CD4-positive, CD25-positive, alpha-beta regulatory T cell (primary cell): ENCODE measurements around the gene NAV2. TPM values are rescaled to one million over a fixed set of nuclear protein-coding genes. Genes with fewer than 3 reads are reported as not detected.

Source experiments
- ATAC-seq, 2 donors: fragments of 150-1000 bp; cut with Tn5 transposase; one replicate each; pipeline ENCODE4 v1.10.0; 2021; ENCODE audit warnings: low read depth in 2 of 2, moderate number of reproducible peaks in 2 of 2, moderate library complexity in 1 of 2
- DNase-seq, 3 donors: peaks; one replicate each; pipeline versions ENCODE4 v3.0.0 to v3.0.0-alpha.2; 2012 to 2022; ENCODE audit warnings: mixed read lengths in 1 of 3
- H3K27ac ChIP-seq: one replicate; pipeline ENCODE4 v1.7.0; 2013; ENCODE audit warnings: mild to moderate bottlenecking, low read length; ENCODE audit not compliant: insufficient read depth, poor library complexity, severe bottlenecking
- H3K27me3 ChIP-seq: one replicate; pipeline ENCODE4 v1.7.0; 2013; ENCODE audit warnings: low read length; ENCODE audit not compliant: control insufficient read depth, insufficient read depth
- H3K36me3 ChIP-seq: one replicate; pipeline ENCODE4 v1.7.0; 2013; ENCODE audit warnings: mild to moderate bottlenecking, low read length, moderate library complexity; ENCODE audit not compliant: control insufficient read depth, insufficient read depth
- H3K4me1 ChIP-seq: 2 replicates; pipeline ENCODE4 v1.7.0; 2013; ENCODE audit warnings: mild to moderate bottlenecking, low read length; ENCODE audit not compliant: insufficient read depth, control insufficient read depth, poor library complexity, severe bottlenecking
- H3K4me3 ChIP-seq: one replicate; pipeline ENCODE4 v1.7.0; 2013; ENCODE audit warnings: low read depth, mild to moderate bottlenecking, low read length, moderate library complexity
- H3K9me3 ChIP-seq, 2 experiments: 1 replicate in 1 of 2; 2 replicates in 1 of 2; pipeline ENCODE4 v1.7.0; 2013; ENCODE audit warnings: low read length in 2 of 2, mild to moderate bottlenecking in 1 of 2, moderate library complexity in 1 of 2; ENCODE audit not compliant: control insufficient read depth in 2 of 2
- H3K27ac Mint-ChIP-seq, 3 donors: one replicate each; pipeline ENCODE4 v1.8.0; 2020 to 2022; ENCODE audit warnings: mild to moderate bottlenecking in 3 of 3, mixed read lengths in 3 of 3, moderate library complexity in 2 of 3
- H3K27me3 Mint-ChIP-seq: one replicate; pipeline ENCODE4 v1.8.0; 2022; ENCODE audit warnings: mild to moderate bottlenecking, mixed read lengths
- H3K36me3 Mint-ChIP-seq: one replicate; pipeline ENCODE4 v1.8.0; 2020; ENCODE audit warnings: mixed read lengths
- H3K4me1 Mint-ChIP-seq, 4 donors: one replicate each; pipeline ENCODE4 v1.8.0; 2020 to 2022; ENCODE audit warnings: mixed read lengths in 4 of 4, mild to moderate bottlenecking in 1 of 4
- H3K4me3 Mint-ChIP-seq, 4 donors: one replicate each; pipeline ENCODE4 v1.8.0; 2020 to 2022; ENCODE audit warnings: mild to moderate bottlenecking in 4 of 4, mixed read lengths in 4 of 4, moderate library complexity in 3 of 4
- H3K9me3 Mint-ChIP-seq, 7 donors: one replicate each; pipeline ENCODE4 v1.8.0; 2020 to 2022; ENCODE audit warnings: mixed read lengths in 7 of 7, mild to moderate bottlenecking in 3 of 7, moderate library complexity in 2 of 7
- polyA plus RNA-seq, 4 donors: library from polyadenylated mRNA; unstranded; fragments of 300-500 nt; fragmentation: Illumina TruSeq; gene quantifications; one replicate each; pipeline ENCODE4 v1.2.3, GENCODE V29; 2021
- total RNA-seq: library from RNA; stranded (reverse); gene quantifications from one replicate; pipeline ENCODE4 v1.2.3, GENCODE V29; 2022

NAV2 gene
- total and polyA plus RNA-seq, 5 donors from 2014 or later: 0.14 to 0.59 (median 0.36) TPM; not detected in 2

DNA sequence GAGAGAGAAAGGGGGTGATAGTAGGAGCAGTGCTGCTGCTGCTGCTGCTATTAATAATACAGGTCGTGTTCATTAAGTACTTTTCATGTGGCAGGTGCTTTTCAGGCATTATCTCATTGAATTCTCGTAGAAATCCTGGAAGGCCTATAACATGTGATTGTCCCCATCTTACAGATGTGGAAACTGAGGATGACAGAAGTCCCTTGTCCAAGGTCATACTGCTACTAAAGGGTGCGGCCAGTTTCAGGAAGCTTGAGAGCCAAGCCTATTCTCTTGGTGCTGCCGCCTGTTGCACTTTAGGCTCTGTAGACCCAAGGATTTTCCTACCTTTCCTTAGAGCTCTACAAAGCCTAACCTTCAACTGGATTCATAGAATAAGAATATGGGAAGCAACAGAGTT is 254.3 kb downstream of the NAV2 start:
- Histone ChIP-seq H3K36me3 (no peaks in the 10 kb centered on the region), H3K9me3 (no peaks in the 10 kb centered on the region), H3K27me3 (no peaks in the 10 kb centered on the region), H3K4me1 (no peaks in the 10 kb centered on the region), H3K4me3 (no peak overlapping the region), H3K27ac (no peak overlapping the region)
- Mint-ChIP-seq H3K4me3 (no peak overlapping the region), H3K9me3 (peaks cover 0 to 2% (median 0%) of the 10 kb centered on the region in 7 donors), H3K36me3 (no peaks in the 10 kb centered on the region), H3K27me3 (no peaks in the 10 kb centered on the region), H3K4me1 (peaks cover 0 to 5% (median 0%) of the 10 kb centered on the region in 4 donors), H3K27ac (no peak overlapping the region)
- no peak for DNase-seq
- no peak for ATAC-seq

DNA sequence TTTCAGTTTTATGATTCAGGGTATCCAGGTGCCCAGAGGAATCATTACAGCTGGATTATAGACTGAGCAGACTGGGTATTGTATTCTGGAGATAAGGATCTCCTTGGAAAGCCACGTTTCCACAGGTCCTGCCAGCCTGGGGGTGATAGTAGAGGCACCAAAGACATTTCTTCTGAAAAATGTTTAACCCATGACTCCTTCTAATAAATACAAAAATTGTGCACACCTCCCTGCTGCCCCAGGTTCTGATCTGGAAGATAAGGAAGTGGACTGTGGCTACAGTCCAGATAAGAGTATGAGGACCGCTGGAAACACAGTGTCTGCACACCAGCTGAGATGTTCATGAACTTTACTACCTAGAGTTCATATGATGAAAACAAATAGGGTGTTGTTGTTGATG is 255.2 kb downstream of the NAV2 start:
- Mint-ChIP-seq H3K4me3 (no peak overlapping the region), H3K4me1 (peaks cover 0 to 5% (median 0%) of the 10 kb centered on the region in 4 donors), H3K27me3 (no peaks in the 10 kb centered on the region), H3K36me3 (no peaks in the 10 kb centered on the region), H3K27ac (no peak overlapping the region), H3K9me3 (peaks cover 0 to 2% (median 0%) of the 10 kb centered on the region in 7 donors)
- H3K4me3 ChIP-seq: no peak overlapping the region
- no peak overlapping the region for H3K27ac ChIP-seq
- ATAC-seq: no peak
- H3K27me3 ChIP-seq: no peaks in the 10 kb centered on the region
- no peaks in the 10 kb centered on the region for H3K4me1 ChIP-seq
- H3K36me3 ChIP-seq: no peaks in the 10 kb centered on the region
- no peaks in the 10 kb centered on the region for H3K9me3 ChIP-seq
- no peak for DNase-seq

DNA sequence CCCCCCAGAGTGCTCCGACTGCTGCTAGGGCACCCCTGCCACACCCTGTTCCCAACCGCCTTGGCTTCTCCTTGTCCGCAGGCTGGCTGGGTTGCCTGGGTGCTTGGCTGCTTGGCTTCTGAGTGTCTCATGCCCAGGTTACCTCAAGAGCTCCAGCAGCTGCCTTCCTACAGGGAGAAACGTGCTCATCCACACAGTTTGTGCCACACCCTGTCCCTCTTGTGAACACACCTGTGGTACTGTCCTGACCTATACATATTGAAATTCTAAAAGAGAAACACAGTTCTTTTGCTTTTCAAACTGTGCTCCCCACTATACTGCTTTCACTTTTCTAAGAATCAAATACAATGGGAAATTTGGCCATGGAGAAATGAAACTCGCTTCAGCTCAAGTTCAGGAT is 256.2 kb downstream of the NAV2 start:
- no peak overlapping the region for H3K27ac ChIP-seq
- Mint-ChIP-seq H3K27ac (no peak overlapping the region), H3K4me3 (no peak overlapping the region), H3K9me3 (peaks cover 0 to 2% (median 0%) of the 10 kb centered on the region in 7 donors), H3K4me1 (peaks cover 0 to 2% (median 0%) of the 10 kb centered on the region in 4 donors), H3K36me3 (no peaks in the 10 kb centered on the region), H3K27me3 (no peaks in the 10 kb centered on the region)
- no peak overlapping the region for H3K4me3 ChIP-seq
- no peaks in the 10 kb centered on the region for H3K4me1 ChIP-seq
- no peaks in the 10 kb centered on the region for H3K9me3 ChIP-seq
- ATAC-seq (no peak), DNase-seq (no peak)
- no peaks in the 10 kb centered on the region for H3K27me3 ChIP-seq
- H3K36me3 ChIP-seq: no peaks in the 10 kb centered on the region

DNA sequence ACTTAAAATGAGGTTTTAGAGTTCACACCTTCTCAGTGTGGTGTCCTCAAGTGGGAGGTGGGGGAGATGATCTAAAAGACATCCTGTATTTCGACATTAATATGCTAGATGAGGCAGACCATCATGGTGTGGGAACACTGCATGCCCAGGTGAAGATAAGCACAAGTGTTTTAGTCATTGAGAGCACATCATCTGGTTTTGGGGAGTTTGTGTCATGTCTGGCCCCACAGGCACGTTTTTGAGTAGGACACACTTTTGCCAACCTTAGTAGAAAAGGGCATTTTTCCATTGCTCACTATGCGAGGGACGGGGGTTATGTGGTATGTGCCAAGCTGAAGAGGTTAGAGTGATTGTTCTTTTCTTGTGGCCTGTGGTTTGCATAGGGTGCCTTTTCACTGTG is 258.3 kb downstream of the NAV2 start:
- Mint-ChIP-seq H3K27ac (no peak overlapping the region), H3K36me3 (no peaks in the 10 kb centered on the region), H3K4me3 (no peak overlapping the region), H3K4me1 (no peaks in the 10 kb centered on the region), H3K27me3 (no peaks in the 10 kb centered on the region), H3K9me3 (no peaks in the 10 kb centered on the region)
- H3K27ac ChIP-seq: no peak overlapping the region
- ATAC-seq: no peak
- no peak overlapping the region for H3K4me3 ChIP-seq
- H3K36me3 ChIP-seq: no peaks in the 10 kb centered on the region
- H3K9me3 ChIP-seq: no peaks in the 10 kb centered on the region
- H3K27me3 ChIP-seq: no peaks in the 10 kb centered on the region
- DNase-seq: no peak
- H3K4me1 ChIP-seq: no peaks in the 10 kb centered on the region

DNA sequence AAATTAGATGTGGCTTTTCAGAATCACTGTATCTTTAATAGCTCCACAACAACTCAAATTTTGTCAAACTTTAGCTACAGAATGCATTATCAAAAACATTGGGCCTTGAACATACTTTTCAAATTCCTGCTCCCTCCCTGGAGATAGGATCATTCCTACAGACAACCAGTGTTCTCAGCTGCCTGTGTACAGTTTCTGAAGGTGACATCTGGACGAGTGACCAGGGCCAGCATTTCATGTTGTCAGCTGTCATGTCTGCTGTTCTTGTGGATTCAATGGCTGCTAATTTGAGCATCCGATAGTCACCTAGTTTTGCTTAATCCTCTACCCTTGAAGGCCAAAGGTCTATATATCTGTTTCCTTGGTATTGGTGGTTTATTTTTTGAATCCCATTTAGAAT is 259.5 kb downstream of the NAV2 start:
- H3K4me3 ChIP-seq: no peak overlapping the region
- no peaks in the 10 kb centered on the region for H3K9me3 ChIP-seq
- ATAC-seq (no peak), DNase-seq (no peak)
- no peaks in the 10 kb centered on the region for H3K4me1 Mint-ChIP-seq
- no peaks in the 10 kb centered on the region for H3K36me3 Mint-ChIP-seq
- H3K27me3 Mint-ChIP-seq: no peaks in the 10 kb centered on the region
- H3K27me3 ChIP-seq: no peaks in the 10 kb centered on the region
- no peak overlapping the region for H3K27ac ChIP-seq
- H3K4me1 ChIP-seq: no peaks in the 10 kb centered on the region
- no peaks in the 10 kb centered on the region for H3K9me3 Mint-ChIP-seq
- no peaks in the 10 kb centered on the region for H3K36me3 ChIP-seq
- peak overlapping the region in 1 of 3 donors; percentile 14 for H3K27ac Mint-ChIP-seq
- H3K4me3 Mint-ChIP-seq: no peak overlapping the region

DNA sequence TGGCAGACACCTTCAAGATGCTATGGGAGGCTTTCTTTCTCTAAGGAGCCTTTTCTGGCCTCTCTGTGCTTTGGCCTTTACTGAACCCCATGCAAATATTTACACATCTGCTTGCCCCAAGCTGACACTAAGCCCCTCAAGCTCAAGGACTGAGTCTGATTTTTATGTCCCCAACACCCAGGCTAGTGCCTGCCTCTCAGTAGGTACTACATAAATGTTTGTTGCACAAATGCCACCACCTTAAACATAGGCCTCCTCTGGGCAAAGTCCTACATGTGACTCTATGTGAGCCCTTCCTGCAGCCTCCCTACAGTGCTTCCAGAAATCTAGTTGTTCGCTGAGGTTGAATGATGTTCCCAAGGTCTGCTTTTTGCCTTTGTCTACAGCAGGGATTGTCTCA is 260.0 kb downstream of the NAV2 start:
- ATAC-seq (no peak), DNase-seq (no peak)
- H3K4me1 Mint-ChIP-seq: no peaks in the 10 kb centered on the region
- Histone ChIP-seq H3K9me3 (no peaks in the 10 kb centered on the region), H3K4me3 (no peak overlapping the region), H3K4me1 (no peaks in the 10 kb centered on the region), H3K27me3 (no peaks in the 10 kb centered on the region), H3K36me3 (no peaks in the 10 kb centered on the region), H3K27ac (no peak overlapping the region)
- no peaks in the 10 kb centered on the region for H3K9me3 Mint-ChIP-seq
- H3K27me3 Mint-ChIP-seq: no peaks in the 10 kb centered on the region
- H3K4me3 Mint-ChIP-seq: no peak overlapping the region
- H3K36me3 Mint-ChIP-seq: no peaks in the 10 kb centered on the region
- H3K27ac Mint-ChIP-seq: no peak overlapping the region

DNA sequence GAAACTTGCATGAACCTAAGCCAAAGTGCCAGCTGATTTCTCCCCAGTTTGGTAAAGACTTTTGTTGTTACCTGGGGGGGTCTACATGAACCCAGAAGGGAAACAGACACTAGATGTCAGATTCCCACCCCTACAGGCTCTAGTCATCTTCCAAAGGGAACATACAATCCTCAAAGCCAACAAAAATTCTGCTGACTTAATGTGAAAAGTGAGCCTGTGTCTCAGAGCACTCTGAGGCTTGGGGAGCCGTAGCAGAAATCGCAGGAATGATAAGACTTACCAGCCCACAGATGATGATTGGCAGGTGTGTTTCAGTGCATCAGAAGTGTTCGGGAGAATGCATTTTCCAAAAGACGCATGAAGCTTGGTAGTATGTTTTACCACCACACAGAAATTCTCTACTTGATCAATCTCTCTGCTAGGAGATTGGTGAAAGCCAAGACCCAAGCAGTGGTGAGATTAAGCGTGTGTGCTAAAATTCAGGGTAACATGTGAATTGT is 260.5 kb downstream of the NAV2 start:
- no peak overlapping the region for H3K27ac Mint-ChIP-seq
- Histone ChIP-seq H3K4me3 (no peak overlapping the region), H3K27me3 (no peaks in the 10 kb centered on the region), H3K36me3 (no peaks in the 10 kb centered on the region), H3K4me1 (no peaks in the 10 kb centered on the region), H3K27ac (no peak overlapping the region), H3K9me3 (no peaks in the 10 kb centered on the region)
- no peaks in the 10 kb centered on the region for H3K36me3 Mint-ChIP-seq
- ATAC-seq (no peak), DNase-seq (no peak)
- H3K4me1 Mint-ChIP-seq: no peaks in the 10 kb centered on the region
- no peak overlapping the region for H3K4me3 Mint-ChIP-seq
- no peaks in the 10 kb centered on the region for H3K27me3 Mint-ChIP-seq
- H3K9me3 Mint-ChIP-seq: no peaks in the 10 kb centered on the region

DNA sequence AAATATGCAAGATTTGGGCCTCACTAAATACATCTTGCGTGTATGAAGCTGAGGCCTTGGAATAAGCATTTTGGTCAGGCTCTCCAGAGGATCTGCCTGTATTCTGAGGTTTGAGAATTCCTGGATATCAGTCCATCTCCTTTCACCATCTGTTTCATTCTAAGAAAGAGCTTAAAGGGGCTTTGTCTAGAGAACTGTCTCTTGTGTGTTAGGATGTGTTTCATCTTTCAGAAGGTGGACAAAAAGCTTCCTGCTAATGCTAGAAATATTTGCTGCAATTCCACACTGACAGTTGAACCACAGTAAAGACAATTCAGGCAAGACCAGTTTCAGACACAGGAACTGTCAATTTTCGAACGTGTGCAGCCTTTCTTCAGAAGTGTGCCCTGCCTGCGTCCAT is 262.2 kb downstream of the NAV2 start:
- H3K4me1 ChIP-seq: no peaks in the 10 kb centered on the region
- H3K27ac Mint-ChIP-seq: no peak overlapping the region
- H3K27ac ChIP-seq: no peak overlapping the region
- H3K4me3 ChIP-seq: no peak overlapping the region
- no peaks in the 10 kb centered on the region for H3K27me3 Mint-ChIP-seq
- no peak for ATAC-seq
- H3K4me1 Mint-ChIP-seq: no peaks in the 10 kb centered on the region
- no peaks in the 10 kb centered on the region for H3K36me3 Mint-ChIP-seq
- no peak overlapping the region for H3K4me3 Mint-ChIP-seq
- no peaks in the 10 kb centered on the region for H3K27me3 ChIP-seq
- no peaks in the 10 kb centered on the region for H3K36me3 ChIP-seq
- no peaks in the 10 kb centered on the region for H3K9me3 ChIP-seq
- no peak for DNase-seq
- H3K9me3 Mint-ChIP-seq: no peaks in the 10 kb centered on the region
